Bronchus fibroblast of lung (primary cell): ENCODE measurements around the gene CHP2. TPM values are rescaled to one million over a fixed set of nuclear protein-coding genes. Genes with fewer than 3 reads are reported as not detected.

Source experiments
- total RNA-seq: library from RNA; depleted of rRNA; stranded (reverse); fragments of >200 nt; gene quantifications from 2 replicates; pipeline ENCODE4 v1.2.3, GENCODE V29; 2015

CHP2 gene
- not detected in 2 replicates for total RNA-seq

DNA sequence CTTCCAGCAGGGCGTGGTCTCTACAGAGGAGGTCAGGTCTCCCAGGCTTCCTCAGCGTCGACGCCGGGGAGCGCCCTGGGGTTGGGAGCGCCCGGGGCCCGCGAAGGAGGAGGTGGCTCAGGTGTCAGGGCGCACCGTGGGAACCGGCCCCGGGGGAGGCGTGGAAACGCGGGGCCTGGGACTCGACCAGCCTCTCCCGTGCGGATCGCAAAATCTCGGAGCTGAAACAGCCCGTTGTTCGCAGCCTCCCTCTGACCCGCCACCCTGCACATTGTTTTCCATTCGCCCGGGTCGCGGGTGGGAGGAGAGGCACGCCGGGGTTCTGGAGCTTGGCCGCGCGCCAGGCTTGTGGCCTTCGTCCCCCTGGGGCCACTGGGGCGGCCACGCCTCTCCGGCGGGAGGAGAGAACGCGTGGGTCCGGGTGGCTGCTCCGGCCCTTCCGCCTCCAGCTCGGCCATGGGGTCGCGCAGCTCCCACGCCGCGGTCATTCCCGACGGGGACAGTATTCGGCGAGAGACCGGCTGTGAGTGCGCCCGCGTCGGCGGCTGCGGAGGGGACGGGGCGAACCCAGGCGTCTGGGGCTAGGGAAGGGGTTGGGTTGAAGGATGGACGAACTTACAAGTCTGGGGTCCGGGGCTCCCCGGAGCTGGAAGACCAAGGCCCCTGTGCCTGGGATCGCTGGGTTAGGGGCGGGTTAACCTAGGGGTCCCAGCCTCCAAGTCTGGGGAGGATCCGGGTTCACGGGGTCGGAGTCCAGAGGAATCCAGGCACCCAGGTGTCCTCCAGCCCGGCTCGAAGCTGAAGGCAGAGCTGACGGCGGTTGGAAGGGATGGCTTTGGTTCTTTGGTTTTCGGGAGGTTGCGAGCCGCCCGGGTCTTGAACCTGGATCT, at the start of gene CHP2:
TSS of gene CHP2 (plus strand) at position 433 of the 890 bp plus-strand sequence. CDS start at position 457, 24 bp downstream.

GRCh38 chr16:23712976-23713375, 41.9 kb upstream of the CHP2 start, which contains the start of gene ERN2:
TSS of gene ERN2 (minus strand) at chr16:23713222. CDS start at chr16:23713187, 35 bp downstream.

Other genes starting within 250 kb of the CHP2 start
- 9.8 and 10.9 TPM in 2 replicates for gene GGA2, start 244.5 kb upstream of the CHP2 start, total RNA-seq
- gene EARS2, start 197.7 kb upstream of the CHP2 start, total RNA-seq, result 20.2 and 24.7 TPM in 2 replicates
- gene UBFD1, start 197.3 kb upstream of the CHP2 start, total RNA-seq, result 93.5 and 101 TPM in 2 replicates
- 186 and 214 TPM in 2 replicates for gene NDUFAB1, start 158.7 kb upstream of the CHP2 start, total RNA-seq
- gene PALB2, start 113.7 kb upstream of the CHP2 start, total RNA-seq, result 5.9 and 6.6 TPM in 2 replicates
- gene DCTN5, start 113.6 kb upstream of the CHP2 start, total RNA-seq, result 27.6 and 30.4 TPM in 2 replicates
- gene PLK1, start 76.1 kb upstream of the CHP2 start, total RNA-seq, result 119 and 123 TPM in 2 replicates
- gene ERN2, start 41.8 kb upstream of the CHP2 start, total RNA-seq, result 0.45 TPM in 1 of 2 replicates, not detected in the other
- not detected in 2 replicates for gene PRKCB, start 81.0 kb downstream of the CHP2 start, total RNA-seq